ENCODE results near the gene PXN. TPM values are rescaled to one million over a fixed set of nuclear protein-coding genes. Genes with fewer than 3 reads are reported as not detected.
"Not testable (repeated sequence)": the region's sequence is repeated elsewhere in the genome, so short reads cannot be mapped to it uniquely, and the experiment has no call there.

The PXN gene
- total RNA-seq, 1 donor, result 63.0 TPM

GRCh38 chr12:120199595-120200306 lies 65.8 kb downstream of the PXN start:
- peak; percentile 95 for DNase-seq (ENCODE audit: low read depth)
- H3K4me3 ChIP-seq (ENCODE audit: low read depth, low read length), result peak overlapping the region; percentile 99
- TF ChIP-seq CTCF (IDR thresholded peaks at IDR 0.05; ENCODE audit: insufficient read depth, low read depth, low read length), result no peak

GRCh38 chr12:120199025-120199424 lies 66.5 kb downstream of the PXN start:
- no peak for DNase-seq (ENCODE audit: low read depth)
- TF ChIP-seq CTCF (IDR thresholded peaks at IDR 0.05; ENCODE audit: insufficient read depth, low read depth, low read length), result no peak
- peak overlapping the region; percentile 99 for H3K4me3 ChIP-seq (ENCODE audit: low read depth, low read length)

GRCh38 chr12:120197542-120197887 lies 68.0 kb downstream of the PXN start:
- TF ChIP-seq CTCF (IDR thresholded peaks at IDR 0.05; ENCODE audit: insufficient read depth, low read depth, low read length), result no peak
- no peak for DNase-seq (ENCODE audit: low read depth)
- no peak overlapping the region for H3K4me3 ChIP-seq (ENCODE audit: low read depth, low read length)

- not testable (repeated sequence) for H3K4me3 ChIP-seq (ENCODE audit: low read depth, low read length); DNase-seq (ENCODE audit: low read depth)
Observed at GRCh38 chr12:120196817-120197541, 68.6 kb downstream of the PXN start.

GRCh38 chr12:120196363-120196762 lies 69.2 kb downstream of the PXN start:
- H3K4me3 ChIP-seq (ENCODE audit: low read depth, low read length), result no peak overlapping the region
- peak; percentile 32 for DNase-seq (ENCODE audit: low read depth)
- no peak for TF ChIP-seq CTCF (IDR thresholded peaks at IDR 0.05; ENCODE audit: insufficient read depth, low read depth, low read length)

- peak; percentile 79 for DNase-seq (ENCODE audit: low read depth)
- peak within 1 kb of the TSS; percentile 89 for H3K4me3 ChIP-seq (ENCODE audit: low read depth, low read length)
- no peak for TF ChIP-seq CTCF (IDR thresholded peaks at IDR 0.05; ENCODE audit: insufficient read depth, low read depth, low read length)
Observed at GRCh38 chr12:120194534-120195395, 70.8 kb downstream of the PXN start, which contains the start of gene GCN1. TSS of gene GCN1 (minus strand) at chr12:120194715. CDS start at chr12:120194697, 18 bp downstream.

GRCh38 chr12:120194226-120194533 lies 71.3 kb downstream of the PXN start:
- H3K4me3 ChIP-seq (ENCODE audit: low read depth, low read length), result peak overlapping the region; percentile 89
- no peak for TF ChIP-seq CTCF (IDR thresholded peaks at IDR 0.05; ENCODE audit: insufficient read depth, low read depth, low read length)
- DNase-seq (ENCODE audit: low read depth), result no peak

GRCh38 chr12:120193286-120193685 lies 72.2 kb downstream of the PXN start:
- DNase-seq (ENCODE audit: low read depth), result not testable (repeated sequence)
- peak overlapping the region; percentile 89 for H3K4me3 ChIP-seq (ENCODE audit: low read depth, low read length)
